GM18526 (cell line): ENCODE data around the gene PRRC2A.
A peak's percentile ranks its signal among the peaks of the same experiment; 100 is the strongest.

ENCODE experiments used
- POLR2A ChIP-seq: IDR thresholded peaks from 3 replicates; pipeline ENCODE4 v1.6.1; 2011; ENCODE audit not compliant: insufficient read length; ENCODE audit errors: extremely low read depth

The PRRC2A gene

DNA sequence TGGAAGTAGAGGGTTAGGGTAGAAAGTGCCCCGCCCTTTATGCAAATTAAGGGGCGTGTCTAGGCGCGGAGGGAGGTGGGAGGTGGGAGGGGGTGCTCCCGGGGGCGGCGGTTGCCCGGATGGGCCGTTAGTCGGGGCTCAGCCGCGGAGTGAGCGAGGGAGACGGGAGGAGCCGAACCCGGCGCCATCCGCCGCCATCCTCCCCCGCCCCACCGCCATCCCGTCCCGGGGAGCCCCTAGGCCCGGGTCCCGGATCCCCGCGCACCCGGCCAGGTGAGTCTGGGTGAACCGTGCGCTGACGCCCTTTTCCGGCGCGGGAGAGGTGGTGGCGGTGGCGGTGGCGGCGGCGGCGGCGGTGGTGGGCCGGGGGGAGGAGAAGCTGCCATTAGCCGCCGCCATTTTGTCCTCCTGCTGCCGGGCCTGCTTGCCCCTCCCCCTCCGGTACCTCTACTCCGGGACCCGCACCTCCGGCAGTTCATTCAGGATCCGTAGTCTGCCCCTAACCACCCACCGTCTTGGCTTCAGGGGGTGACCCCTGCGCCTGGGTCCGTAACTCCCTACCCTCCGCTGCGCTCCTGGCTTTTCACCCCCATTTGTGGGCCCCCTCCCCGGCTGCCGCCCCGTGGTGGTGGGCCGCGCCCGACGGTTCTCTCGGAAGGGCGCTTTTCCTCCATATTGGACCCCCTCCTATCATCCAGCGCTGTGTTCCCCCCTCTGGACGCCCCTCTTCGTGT, at the start of gene PRRC2A:
Gene PRRC2A, plus strand, starts transcription at position 130 of the 734 bp plus-strand sequence. CDS start 2,075 bp downstream, outside the sequence.
- peak; percentile 49 for TF ChIP-seq POLR2A

DNA sequence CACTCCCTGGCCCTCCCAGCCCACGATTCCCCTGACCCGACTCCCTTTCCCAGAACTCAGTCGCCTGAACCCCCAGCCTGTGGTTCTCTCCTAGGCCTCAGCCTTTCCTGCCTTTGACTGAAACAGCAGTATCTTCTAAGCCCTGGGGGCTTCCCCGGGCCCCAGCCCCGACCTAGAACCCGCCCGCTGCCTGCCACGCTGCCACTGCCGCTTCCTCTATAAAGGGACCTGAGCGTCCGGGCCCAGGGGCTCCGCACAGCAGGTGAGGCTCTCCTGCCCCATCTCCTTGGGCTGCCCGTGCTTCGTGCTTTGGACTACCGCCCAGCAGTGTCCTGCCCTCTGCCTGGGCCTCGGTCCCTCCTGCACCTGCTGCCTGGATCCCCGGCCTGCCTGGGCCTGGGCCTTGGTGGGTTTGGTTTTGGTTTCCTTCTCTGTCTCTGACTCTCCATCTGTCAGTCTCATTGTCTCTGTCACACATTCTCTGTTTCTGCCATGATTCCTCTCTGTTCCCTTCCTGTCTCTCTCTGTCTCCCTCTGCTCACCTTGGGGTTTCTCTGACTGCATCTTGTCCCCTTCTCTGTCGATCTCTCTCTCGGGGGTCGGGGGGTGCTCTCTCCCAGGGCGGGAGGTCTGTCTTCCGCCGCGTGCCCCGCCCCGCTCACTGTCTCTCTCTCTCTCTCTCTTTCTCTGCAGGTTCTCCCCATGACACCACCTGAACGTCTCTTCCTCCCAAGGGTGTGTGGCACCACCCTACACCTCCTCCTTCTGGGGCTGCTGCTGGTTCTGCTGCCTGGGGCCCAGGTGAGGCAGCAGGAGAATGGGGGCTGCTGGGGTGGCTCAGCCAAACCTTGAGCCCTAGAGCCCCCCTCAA, 48.2 kb upstream of the PRRC2A start, which contains the start of gene LTA:
Gene LTA, plus strand, starts transcription at position 249 of the 871 bp plus-strand sequence. Its CDS starts 454 bp downstream, at position 703.
- TF ChIP-seq POLR2A: peak; percentile 71

DNA sequence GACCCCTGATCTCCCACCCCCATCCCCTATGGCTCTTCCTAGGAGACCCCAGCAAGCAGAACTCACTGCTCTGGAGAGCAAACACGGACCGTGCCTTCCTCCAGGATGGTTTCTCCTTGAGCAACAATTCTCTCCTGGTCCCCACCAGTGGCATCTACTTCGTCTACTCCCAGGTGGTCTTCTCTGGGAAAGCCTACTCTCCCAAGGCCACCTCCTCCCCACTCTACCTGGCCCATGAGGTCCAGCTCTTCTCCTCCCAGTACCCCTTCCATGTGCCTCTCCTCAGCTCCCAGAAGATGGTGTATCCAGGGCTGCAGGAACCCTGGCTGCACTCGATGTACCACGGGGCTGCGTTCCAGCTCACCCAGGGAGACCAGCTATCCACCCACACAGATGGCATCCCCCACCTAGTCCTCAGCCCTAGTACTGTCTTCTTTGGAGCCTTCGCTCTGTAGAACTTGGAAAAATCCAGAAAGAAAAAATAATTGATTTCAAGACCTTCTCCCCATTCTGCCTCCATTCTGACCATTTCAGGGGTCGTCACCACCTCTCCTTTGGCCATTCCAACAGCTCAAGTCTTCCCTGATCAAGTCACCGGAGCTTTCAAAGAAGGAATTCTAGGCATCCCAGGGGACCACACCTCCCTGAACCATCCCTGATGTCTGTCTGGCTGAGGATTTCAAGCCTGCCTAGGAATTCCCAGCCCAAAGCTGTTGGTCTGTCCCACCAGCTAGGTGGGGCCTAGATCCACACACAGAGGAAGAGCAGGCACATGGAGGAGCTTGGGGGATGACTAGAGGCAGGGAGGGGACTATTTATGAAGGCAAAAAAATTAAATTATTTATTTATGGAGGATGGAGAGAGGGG, 47.0 kb upstream of the PRRC2A start:
- no peak for TF ChIP-seq POLR2A

DNA sequence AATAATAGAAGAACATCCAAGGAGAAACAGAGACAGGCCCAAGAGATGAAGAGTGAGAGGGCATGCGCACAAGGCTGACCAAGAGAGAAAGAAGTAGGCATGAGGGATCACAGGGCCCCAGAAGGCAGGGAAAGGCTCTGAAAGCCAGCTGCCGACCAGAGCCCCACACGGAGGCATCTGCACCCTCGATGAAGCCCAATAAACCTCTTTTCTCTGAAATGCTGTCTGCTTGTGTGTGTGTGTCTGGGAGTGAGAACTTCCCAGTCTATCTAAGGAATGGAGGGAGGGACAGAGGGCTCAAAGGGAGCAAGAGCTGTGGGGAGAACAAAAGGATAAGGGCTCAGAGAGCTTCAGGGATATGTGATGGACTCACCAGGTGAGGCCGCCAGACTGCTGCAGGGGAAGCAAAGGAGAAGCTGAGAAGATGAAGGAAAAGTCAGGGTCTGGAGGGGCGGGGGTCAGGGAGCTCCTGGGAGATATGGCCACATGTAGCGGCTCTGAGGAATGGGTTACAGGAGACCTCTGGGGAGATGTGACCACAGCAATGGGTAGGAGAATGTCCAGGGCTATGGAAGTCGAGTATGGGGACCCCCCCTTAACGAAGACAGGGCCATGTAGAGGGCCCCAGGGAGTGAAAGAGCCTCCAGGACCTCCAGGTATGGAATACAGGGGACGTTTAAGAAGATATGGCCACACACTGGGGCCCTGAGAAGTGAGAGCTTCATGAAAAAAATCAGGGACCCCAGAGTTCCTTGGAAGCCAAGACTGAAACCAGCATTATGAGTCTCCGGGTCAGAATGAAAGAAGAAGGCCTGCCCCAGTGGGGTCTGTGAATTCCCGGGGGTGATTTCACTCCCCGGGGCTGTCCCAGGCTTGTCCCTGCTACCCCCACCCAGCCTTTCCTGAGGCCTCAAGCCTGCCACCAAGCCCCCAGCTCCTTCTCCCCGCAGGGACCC, 46.1 kb upstream of the PRRC2A start:
- peak; percentile 11 for TF ChIP-seq POLR2A

DNA sequence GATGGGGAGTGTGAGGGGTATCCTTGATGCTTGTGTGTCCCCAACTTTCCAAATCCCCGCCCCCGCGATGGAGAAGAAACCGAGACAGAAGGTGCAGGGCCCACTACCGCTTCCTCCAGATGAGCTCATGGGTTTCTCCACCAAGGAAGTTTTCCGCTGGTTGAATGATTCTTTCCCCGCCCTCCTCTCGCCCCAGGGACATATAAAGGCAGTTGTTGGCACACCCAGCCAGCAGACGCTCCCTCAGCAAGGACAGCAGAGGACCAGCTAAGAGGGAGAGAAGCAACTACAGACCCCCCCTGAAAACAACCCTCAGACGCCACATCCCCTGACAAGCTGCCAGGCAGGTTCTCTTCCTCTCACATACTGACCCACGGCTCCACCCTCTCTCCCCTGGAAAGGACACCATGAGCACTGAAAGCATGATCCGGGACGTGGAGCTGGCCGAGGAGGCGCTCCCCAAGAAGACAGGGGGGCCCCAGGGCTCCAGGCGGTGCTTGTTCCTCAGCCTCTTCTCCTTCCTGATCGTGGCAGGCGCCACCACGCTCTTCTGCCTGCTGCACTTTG, 45.1 kb upstream of the PRRC2A start, which contains the start of gene TNF:
Gene TNF, plus strand, starts transcription at position 231 of the 567 bp plus-strand sequence. Its CDS starts 177 bp downstream, at position 408.
- peak; percentile 99 for TF ChIP-seq POLR2A

DNA sequence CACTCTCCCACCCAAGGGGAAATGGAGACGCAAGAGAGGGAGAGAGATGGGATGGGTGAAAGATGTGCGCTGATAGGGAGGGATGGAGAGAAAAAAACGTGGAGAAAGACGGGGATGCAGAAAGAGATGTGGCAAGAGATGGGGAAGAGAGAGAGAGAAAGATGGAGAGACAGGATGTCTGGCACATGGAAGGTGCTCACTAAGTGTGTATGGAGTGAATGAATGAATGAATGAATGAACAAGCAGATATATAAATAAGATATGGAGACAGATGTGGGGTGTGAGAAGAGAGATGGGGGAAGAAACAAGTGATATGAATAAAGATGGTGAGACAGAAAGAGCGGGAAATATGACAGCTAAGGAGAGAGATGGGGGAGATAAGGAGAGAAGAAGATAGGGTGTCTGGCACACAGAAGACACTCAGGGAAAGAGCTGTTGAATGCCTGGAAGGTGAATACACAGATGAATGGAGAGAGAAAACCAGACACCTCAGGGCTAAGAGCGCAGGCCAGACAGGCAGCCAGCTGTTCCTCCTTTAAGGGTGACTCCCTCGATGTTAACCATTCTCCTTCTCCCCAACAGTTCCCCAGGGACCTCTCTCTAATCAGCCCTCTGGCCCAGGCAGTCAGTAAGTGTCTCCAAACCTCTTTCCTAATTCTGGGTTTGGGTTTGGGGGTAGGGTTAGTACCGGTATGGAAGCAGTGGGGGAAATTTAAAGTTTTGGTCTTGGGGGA, 44.4 kb upstream of the PRRC2A start:
- peak; percentile 24 for TF ChIP-seq POLR2A

DNA sequence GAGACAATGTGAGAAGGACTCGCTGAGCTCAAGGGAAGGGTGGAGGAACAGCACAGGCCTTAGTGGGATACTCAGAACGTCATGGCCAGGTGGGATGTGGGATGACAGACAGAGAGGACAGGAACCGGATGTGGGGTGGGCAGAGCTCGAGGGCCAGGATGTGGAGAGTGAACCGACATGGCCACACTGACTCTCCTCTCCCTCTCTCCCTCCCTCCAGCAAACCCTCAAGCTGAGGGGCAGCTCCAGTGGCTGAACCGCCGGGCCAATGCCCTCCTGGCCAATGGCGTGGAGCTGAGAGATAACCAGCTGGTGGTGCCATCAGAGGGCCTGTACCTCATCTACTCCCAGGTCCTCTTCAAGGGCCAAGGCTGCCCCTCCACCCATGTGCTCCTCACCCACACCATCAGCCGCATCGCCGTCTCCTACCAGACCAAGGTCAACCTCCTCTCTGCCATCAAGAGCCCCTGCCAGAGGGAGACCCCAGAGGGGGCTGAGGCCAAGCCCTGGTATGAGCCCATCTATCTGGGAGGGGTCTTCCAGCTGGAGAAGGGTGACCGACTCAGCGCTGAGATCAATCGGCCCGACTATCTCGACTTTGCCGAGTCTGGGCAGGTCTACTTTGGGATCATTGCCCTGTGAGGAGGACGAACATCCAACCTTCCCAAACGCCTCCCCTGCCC, 43.5 kb upstream of the PRRC2A start:
- TF ChIP-seq POLR2A: no peak

DNA sequence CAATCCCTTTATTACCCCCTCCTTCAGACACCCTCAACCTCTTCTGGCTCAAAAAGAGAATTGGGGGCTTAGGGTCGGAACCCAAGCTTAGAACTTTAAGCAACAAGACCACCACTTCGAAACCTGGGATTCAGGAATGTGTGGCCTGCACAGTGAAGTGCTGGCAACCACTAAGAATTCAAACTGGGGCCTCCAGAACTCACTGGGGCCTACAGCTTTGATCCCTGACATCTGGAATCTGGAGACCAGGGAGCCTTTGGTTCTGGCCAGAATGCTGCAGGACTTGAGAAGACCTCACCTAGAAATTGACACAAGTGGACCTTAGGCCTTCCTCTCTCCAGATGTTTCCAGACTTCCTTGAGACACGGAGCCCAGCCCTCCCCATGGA, 42.9 kb upstream of the PRRC2A start:
- TF ChIP-seq POLR2A: no peak

DNA sequence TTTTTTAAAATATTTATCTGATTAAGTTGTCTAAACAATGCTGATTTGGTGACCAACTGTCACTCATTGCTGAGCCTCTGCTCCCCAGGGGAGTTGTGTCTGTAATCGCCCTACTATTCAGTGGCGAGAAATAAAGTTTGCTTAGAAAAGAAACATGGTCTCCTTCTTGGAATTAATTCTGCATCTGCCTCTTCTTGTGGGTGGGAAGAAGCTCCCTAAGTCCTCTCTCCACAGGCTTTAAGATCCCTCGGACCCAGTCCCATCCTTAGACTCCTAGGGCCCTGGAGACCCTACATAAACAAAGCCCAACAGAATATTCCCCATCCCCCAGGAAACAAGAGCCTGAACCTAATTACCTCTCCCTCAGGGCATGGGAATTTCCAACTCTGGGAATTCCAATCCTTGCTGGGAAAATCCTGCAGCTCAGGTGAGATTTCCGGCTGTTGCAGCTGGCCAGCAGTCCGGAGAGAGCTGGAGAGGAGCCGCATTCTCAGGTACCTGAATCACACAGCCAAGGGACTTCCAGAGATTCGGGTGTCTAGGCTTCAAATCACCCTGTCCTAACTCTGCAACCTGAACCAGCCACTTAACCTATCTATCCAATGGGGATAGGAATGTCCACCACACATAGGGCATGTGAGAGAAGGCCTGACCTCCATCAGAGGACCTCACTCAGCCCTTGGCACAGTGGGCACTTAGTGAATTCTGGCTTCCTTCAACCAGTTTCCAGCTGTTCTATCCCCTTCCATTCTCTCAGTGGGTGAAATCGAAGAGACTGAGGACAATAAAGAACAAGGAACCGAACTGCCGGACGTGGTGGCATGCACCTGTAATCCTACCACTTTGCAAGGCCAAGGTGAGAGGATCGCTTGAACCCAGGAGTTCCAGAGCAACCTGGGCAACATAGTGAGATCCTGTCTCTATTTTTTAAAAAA, 42.1 kb upstream of the PRRC2A start:
- peak; percentile 32 for TF ChIP-seq POLR2A

DNA sequence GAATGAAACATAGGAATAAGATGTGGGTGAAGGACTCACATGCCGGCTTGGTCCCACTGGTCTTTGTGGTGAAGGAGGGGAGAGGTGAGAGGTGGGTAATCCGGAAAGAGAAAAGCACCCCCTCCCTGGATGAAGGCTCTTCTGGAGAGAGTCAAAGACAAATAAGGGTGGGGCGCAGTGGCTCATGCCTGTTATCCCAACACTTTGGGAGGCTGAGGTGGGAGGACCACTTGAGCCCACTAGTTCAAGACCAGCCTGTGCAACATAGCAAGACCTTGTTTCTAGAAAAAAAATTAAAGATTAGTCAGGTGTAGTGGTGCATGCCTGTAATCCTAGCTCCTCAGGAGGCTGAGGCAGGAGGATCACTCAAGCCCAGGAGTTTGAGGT, 41.4 kb upstream of the PRRC2A start:
- no peak for TF ChIP-seq POLR2A
